ENCODE measurements around the gene CYTH4.

GRCh38 chr22:37326726-37327125 is 44.4 kb downstream of the CYTH4 start:
- TF ChIP-seq CTCF (IDR thresholded peaks at IDR 0.05; ENCODE audit: control extremely low read depth in 1 of 3, insufficient read depth in 1 of 3, low read depth in 1 of 3, low read length in 3 of 3) = no peak
- no peak for TF ChIP-seq POLR2A (IDR thresholded peaks at IDR 0.05; ENCODE audit: control extremely low read depth in 1 of 2, low read depth in 2 of 2, low read length in 2 of 2)
- TF ChIP-seq, protein P1, sequence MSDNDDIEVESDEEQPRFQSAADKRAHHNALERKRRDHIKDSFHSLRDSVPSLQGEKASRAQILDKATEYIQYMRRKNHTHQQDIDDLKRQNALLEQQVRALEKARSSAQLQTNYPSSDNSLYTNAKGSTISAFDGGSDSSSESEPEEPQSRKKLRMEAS (IDR thresholded peaks at IDR 0.05) = no peak
- no peak for TF ChIP-seq TEAD4 (IDR thresholded peaks at IDR 0.05; ENCODE audit: low read depth, low read length)
- TF ChIP-seq RFX5 (IDR thresholded peaks at IDR 0.05; ENCODE audit: borderline replicate concordance, low read depth, low read length) = no peak
- no peak for TF ChIP-seq CHD7 (IDR thresholded peaks at IDR 0.05; ENCODE audit: insufficient replicate concordance, low read length)
- no peak for TF ChIP-seq POLR2AphosphoS5 (IDR thresholded peaks at IDR 0.05; ENCODE audit: low read depth, low read length)
- TF ChIP-seq RNF2 (IDR thresholded peaks at IDR 0.05; ENCODE audit: borderline replicate concordance, low read depth, low read length, missing control alignments, poor library complexity, severe bottlenecking) = no peak
- TF ChIP-seq SP1 (IDR thresholded peaks at IDR 0.05; ENCODE audit: low read depth, low read length) = no peak
- TF ChIP-seq YY1 (IDR thresholded peaks at IDR 0.05; ENCODE audit: low read depth, low read length) = no peak

Measured in H1 (cell line).